LNCAP (cell line): ENCODE measurements around the gene MUSK.

ENCODE experiments used
- TF ChIP-seq, protein P1 (sequence below): fragments of 450-650 bp; IDR thresholded peaks from 2 replicates; pipeline ENCODE4 v1.5.1; 2017; ENCODE audit warnings: mild to moderate bottlenecking

Gene MUSK

DNA sequence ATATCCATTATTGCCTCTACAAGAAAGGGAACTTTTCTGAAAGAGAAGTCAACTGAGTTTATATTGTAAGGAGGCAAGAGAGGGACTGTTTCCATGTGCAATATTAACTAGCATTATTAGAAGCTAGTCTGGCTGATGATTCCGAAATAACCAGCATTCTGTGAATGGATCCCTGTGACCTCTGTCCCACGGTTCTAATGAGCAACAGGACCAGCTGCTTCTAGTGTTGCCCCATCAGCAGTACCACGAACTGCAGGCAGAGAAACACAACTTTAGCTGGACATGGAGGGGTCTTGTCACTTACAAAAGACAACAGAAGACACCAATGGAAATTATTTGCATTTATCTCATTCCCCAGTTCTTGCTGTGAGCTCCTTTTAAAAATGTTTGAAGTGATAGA, 95.4 kb downstream of the MUSK start:
- TF ChIP-seq, protein P1, sequence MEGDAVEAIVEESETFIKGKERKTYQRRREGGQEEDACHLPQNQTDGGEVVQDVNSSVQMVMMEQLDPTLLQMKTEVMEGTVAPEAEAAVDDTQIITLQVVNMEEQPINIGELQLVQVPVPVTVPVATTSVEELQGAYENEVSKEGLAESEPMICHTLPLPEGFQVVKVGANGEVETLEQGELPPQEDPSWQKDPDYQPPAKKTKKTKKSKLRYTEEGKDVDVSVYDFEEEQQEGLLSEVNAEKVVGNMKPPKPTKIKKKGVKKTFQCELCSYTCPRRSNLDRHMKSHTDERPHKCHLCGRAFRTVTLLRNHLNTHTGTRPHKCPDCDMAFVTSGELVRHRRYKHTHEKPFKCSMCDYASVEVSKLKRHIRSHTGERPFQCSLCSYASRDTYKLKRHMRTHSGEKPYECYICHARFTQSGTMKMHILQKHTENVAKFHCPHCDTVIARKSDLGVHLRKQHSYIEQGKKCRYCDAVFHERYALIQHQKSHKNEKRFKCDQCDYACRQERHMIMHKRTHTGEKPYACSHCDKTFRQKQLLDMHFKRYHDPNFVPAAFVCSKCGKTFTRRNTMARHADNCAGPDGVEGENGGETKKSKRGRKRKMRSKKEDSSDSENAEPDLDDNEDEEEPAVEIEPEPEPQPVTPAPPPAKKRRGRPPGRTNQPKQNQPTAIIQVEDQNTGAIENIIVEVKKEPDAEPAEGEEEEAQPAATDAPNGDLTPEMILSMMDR, result no peak

DNA sequence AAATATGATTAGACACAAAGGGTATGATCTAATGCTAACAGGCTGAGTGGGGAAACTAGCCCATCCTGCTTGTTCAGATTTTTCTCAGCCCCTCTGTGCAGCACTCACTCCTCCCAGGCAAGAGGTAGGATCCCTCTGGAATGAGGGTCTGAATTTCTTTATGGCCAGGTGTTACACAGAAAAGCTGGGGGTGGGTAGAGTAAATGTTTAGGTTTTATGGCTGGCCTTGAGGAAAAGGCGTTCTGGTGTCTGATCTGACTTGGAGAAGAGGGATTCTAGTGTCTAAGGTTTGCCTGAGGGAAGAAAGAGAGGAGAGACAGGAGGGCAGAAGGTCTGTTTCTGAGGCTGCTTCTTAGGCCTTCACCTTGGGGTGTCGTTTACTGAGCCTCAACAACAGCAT, 97.3 kb downstream of the MUSK start:
- TF ChIP-seq, protein P1, result no peak

DNA sequence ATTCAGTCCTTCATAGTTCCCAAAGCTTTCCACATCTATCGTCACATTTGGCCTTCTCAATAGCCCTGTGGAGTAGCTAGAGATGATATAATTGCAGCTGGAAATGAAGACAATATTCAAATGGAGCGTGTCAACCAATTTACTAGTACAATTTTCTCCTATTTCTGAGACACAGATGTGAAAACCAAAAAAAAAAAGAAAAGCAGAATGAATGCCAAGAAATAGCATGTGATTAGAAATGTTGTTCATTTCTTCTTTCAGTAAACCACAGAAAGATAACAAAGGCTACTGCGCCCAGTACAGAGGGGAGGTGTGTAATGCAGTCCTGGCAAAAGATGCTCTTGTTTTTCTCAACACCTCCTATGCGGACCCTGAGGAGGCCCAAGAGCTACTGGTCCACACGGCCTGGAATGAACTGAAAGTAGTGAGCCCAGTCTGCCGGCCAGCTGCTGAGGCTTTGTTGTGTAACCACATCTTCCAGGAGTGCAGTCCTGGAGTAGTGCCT, 99.0 kb downstream of the MUSK start:
- TF ChIP-seq, protein P1, result no peak

DNA sequence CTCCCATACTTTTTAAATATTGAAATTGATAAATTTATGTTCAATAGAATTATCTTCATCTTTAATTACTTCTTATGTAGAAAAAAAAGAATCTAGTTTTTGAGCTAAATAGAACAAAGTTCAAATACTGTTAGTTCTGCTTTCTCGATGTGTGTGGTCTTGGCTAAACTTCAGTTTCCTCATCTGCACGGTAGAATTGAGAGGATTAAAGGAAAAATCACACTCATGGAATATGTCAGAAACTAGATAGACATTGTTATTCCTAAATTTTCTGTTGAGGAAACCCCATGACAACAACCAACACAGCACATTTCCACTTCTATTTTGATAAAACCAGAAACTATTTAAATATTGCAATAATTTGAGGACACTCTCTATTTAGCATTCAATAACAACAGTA, 100.3 kb downstream of the MUSK start:
- TF ChIP-seq, protein P1, result no peak

DNA sequence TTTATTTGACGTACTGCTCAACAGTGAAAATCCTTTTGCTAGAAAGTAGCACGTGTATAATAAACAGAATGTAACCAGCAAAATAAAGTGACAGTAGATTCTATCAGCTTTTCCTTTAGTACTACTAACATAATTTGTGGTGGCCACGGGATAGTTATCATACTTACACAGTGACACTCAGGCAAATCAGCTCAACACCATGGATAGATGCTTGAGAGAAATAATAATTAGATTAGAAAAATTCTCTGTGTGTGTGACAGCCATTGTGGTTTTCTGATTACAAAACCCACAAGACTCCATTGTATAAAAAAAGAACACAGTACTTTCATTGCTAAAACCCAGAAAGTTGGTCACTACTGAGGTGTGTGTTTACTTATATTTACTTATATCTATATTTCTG, 101.1 kb downstream of the MUSK start:
- TF ChIP-seq, protein P1, result no peak

DNA sequence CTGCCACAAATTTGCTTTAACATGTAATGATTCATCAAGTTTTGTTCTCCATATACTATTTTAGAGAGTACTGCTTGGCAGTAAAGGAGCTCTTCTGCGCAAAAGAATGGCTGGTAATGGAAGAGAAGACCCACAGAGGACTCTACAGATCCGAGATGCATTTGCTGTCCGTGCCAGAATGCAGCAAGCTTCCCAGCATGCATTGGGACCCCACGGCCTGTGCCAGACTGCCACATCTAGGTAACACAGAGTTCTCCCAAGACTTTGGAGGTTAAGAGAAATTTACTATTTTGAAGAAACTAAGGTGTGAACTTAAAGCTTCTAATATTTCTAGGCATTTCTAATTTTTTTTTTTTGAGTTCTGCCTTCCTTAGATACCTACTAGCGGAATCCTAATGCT, 107.1 kb downstream of the MUSK start:
- TF ChIP-seq, protein P1, result no peak

DNA sequence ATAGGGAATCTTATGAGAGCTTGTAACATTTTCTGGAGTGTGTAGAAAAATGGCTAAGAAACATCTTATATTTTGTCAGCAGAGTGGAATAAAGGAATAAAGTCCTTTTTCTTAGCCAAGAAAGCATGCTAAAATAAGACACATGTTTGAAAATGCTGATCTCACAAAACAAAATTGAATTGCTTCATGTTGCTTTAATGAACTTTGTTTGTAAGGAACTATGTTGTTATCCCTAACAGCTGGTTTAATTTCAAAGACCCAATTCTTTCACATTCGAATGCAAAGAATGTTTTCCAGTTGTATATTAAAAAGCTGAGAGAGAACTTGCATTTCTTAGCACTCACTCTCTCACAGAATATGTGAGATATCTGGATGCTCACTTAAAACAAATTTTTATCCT, 107.6 kb downstream of the MUSK start:
- TF ChIP-seq, protein P1, result no peak

DNA sequence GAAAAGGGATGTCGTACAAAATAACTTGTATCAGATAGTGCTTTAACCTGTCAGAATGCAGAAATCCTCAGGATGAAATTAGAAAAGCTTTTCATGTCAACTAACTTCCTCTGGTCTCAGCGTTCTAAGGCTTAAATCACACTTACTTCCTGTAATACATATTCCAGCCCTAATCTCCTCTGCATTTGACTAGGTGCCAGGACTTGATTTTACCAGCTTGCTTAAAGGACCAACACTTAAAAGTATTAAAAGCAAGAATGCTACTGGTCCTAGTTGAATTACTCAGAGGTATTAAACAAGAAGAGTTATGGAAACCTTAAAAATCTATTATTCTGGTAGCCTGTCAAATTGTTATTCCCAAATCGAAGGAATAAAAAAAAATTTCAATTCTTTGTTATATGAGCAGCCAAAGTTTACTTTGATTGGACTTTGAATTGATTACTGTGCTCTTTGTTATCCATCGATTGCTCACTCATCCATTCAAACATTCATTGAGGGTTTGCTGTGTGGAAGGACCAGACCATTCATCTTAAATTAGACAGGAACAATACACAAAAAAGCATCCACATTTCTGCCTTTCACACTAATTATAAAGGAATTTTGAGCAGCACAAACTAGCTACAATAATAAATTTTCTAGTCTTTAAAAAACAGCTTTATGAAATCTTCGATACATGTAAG, 108.7 kb downstream of the MUSK start:
- TF ChIP-seq, protein P1, result no peak
